SH-SY5Y (cell line): ENCODE results near the gene AGR3.

Experiments used
- GATA2 ChIP-seq: IDR thresholded peaks from 2 replicates; pipeline ENCODE4 v1.6.1; 2011; ENCODE audit warnings: mild to moderate bottlenecking, low read depth, low read length
- GATA3 ChIP-seq: IDR thresholded peaks from 2 replicates; pipeline ENCODE4 v1.6.1; 2011; ENCODE audit warnings: low read depth, mild to moderate bottlenecking, low read length, moderate library complexity

- TF ChIP-seq GATA2 (no peak), GATA3 (no peak)
Observed at GRCh38 chr7:16838891-16839290, 42.9 kb downstream of the AGR3 start.
